Stimulated activated CD8-positive, alpha-beta memory T cell treated with anti-CD3 and anti-CD28 coated beads, Interleukin-12 subunit alpha, Interleukin-12 subunit beta, amount 100 ng/mL, for 24 hours (primary cell): ENCODE data around the gene UBR4.
"Not testable (repeated sequence)": the region's sequence is repeated elsewhere in the genome, so short reads cannot be mapped to it uniquely, and the experiment has no call there.

Experiments
- DNase-seq: peaks from one replicate; pipeline ENCODE4 v3.0.0-alpha.2; 2020; ENCODE audit errors: extremely low read depth

UBR4 gene

DNA sequence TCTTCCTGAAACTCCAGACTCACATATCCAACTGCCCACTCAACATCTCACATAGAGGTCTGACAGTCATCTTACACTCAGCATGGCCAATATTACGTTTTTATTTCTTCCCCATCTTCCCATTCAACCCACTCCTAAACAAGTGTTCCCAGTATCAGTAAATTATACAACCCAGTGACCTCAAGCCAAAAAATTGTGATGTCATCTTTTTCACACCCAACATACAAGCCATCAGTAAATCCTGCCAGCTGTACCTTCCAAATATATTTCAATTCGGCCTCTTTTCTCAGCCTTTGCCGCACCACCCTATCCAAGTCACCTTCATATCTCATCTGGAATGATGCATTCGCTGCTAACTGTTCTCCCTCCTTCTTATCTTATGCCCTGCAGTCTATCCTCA, 19.6 kb downstream of the UBR4 start:
- no peak for DNase-seq

- no peak for DNase-seq
Observed at GRCh38 chr1:19189270-19189669, 20.8 kb downstream of the UBR4 start.

- no peak for DNase-seq
Observed at GRCh38 chr1:19187852-19188251, 22.2 kb downstream of the UBR4 start.

GRCh38 chr1:19186001-19186400, 24.1 kb downstream of the UBR4 start:
- DNase-seq: no peak

- DNase-seq: no peak
Observed at GRCh38 chr1:19182223-19182622, 27.8 kb downstream of the UBR4 start.

DNA sequence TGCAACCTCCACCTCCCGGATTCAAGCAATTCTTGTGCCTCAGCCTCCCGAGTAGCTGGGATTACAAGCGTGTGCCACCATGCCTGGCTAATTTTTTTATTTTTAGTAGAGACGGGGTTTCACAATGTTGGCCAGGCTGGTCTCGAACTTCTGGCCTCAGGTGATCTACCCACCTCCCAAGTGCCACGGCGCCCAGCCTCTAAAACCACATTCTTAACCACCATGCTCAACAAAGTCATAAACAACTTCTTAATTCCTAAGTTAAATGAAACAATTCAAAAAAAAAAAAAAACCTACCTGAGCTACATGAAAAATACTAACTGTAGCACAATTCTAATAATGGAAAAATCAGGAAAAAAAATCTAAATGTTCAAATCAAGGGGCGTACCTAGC, 29.8 kb downstream of the UBR4 start:
- DNase-seq: not testable (repeated sequence)

DNA sequence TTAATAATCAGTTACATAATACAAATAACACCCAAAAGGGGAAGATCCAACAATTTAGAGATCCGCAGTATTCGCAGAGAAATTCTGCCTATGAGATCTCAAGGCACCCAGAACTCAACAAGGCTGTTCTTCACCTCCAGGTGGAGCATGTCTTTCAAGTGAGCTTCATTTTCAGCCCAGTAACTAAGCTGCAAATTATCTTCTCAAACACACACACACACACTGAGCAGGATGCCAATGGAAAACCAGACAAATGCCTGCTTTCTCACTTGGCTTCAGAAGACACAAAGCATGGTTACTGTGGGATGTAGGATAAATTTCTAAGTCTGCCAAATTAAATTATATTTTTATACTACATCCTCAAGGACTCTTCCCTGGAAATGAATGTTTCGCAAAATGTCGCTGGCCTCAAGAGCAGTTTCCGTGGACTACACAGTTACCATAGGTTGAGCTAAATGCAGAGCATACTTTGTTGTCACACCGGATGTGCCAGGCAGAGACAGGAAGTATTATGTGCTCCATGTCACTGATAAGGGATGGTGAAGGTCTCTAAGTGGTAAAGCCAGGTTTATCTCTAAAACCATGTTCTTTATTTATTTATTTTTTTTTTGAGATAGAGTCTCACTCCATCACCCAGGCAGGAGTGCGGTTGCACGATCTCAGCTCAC, 30.3 kb downstream of the UBR4 start:
- no peak for DNase-seq

GRCh38 chr1:19178734-19179398, 31.2 kb downstream of the UBR4 start:
- no peak for DNase-seq

GRCh38 chr1:19177811-19178210, 32.3 kb downstream of the UBR4 start:
- no peak for DNase-seq

DNA sequence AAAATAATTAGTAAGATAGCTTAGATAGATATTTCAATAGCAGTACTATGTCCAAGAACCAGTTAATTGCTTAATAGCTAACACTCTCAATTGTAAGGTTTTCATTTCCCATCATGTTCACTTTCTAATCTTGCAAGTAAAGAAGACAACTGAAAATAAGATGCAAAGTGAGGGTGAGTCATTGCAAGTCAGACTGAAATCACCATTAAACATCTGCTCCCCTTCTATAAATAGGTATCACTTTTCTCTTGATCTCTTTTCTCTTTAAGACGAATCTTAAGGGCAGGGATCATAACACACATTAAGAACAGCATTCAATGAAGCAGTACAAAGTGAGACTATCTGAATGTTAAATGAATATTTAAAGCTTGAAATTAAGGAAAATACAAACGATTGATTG, 40.4 kb downstream of the UBR4 start:
- DNase-seq: no peak

DNA sequence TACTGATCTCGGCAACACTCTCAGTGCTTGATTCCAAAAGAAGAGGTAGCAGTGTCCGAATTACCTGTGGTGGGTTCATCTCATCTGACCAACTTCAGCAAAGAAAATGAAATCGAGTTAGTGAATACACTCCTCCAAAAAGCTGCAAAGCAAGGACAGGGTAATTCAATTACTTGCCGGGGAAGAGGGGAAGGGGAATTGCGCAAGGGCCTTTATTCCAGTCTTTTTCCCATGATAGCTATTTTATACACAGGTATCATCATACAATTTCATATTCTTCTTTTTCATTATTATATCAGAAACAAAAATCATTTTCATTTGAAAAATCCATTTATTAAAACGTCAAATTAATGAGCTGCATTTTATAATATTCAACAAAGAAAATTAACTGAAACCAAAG, 42.9 kb downstream of the UBR4 start:
- no peak for DNase-seq

- no peak for DNase-seq
Observed at GRCh38 chr1:19166066-19166465, 44.0 kb downstream of the UBR4 start.

GRCh38 chr1:19165501-19165900, 44.6 kb downstream of the UBR4 start:
- DNase-seq: no peak

GRCh38 chr1:19164274-19165015, 45.6 kb downstream of the UBR4 start:
- no peak for DNase-seq

DNA sequence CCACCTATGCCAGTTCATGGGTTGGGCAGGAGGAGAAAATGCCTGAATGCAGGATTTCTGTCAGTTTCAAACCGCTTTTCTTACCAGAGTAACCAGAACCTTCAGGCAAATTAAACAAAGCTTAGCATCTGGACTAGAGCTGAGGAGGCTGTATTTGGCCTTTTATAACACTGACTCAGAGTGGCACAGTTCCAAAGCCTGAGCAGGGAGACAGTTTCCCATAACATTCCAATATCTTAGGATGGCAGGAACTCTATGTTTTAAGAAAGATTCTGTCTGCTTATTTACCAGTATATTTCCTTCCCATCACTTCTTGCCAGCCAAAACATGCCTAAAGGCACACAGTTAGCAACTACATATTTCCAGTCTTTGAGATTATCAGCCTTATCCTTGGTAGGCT, 46.8 kb downstream of the UBR4 start:
- DNase-seq: no peak

DNA sequence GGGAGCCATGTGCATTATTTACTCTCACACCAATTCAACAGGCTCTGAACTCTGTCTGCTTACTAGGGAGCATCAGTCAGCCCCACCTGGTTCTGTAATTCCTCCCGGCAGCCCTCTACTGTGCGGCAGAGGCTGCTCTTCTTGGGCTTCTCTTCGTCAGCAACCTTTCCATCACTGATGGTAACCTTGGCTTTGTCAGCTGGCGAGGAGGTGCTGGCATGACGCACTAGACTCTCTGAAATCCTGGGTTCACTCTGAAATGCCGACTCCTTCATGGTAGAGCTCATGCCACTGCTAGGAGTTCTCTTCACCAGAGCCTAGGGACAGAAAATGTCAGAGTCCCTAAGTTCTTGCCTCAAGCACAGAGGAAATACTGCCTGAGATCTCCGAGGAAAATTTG, 49.2 kb downstream of the UBR4 start:
- no peak for DNase-seq

DNA sequence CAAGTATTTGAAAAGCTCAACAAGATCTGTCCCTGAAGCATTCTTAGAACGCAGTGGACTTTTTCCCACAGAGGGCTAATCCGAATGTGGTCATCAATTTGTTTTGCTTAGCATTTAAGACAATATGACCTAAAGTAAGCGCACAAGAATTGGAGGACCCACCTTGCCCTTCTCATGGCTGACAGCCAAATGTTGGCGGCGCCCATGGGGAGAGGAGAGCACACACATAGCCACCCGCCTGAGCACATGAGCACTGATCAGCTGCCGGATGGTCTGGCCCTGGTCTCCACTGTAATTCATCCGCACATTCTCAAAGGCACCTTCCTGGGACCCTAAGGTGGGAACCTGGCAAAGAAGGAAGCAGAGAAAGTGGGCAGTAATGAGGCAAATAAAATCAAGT, 52.4 kb downstream of the UBR4 start:
- DNase-seq: no peak

DNA sequence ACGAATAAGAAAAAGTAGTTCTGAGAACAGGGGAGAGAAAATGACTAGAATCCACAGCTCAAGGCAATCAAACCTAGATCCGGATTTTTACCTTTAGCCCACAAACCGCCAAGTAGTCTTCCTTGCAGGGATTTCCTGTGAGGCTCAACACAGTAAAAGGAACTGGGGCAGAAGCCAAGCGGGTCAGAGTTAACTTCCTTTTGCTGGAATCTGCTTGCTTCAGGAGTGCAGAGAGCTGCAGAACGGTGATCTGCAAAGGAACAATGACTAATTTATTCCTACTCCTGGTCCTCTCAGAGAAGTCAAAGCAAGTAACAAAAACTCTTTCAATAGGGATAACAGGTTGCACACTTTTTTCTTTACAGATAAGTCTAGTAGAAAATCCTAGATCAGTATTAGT, 53.4 kb downstream of the UBR4 start:
- no peak for DNase-seq

GRCh38 chr1:19154876-19155275, 55.2 kb downstream of the UBR4 start:
- no peak for DNase-seq

- no peak for DNase-seq
Observed at GRCh38 chr1:19153169-19153568, 56.9 kb downstream of the UBR4 start.

GRCh38 chr1:19151537-19151936, 58.5 kb downstream of the UBR4 start:
- DNase-seq: no peak

- no peak for DNase-seq
Observed at GRCh38 chr1:19149736-19150135, 60.3 kb downstream of the UBR4 start.

GRCh38 chr1:19140465-19140864, 69.6 kb downstream of the UBR4 start:
- DNase-seq: no peak
